H9 (cell line): ENCODE measurements around the gene FSHR. TPM values are rescaled to one million over a fixed set of nuclear protein-coding genes. Genes with fewer than 3 reads are reported as not detected.

Source experiments
- DNase-seq: peaks from one replicate; pipeline ENCODE4 v3.0.0-alpha.2; 2017
- H2AFZ ChIP-seq: one replicate; pipeline ENCODE4 v1.6.1; 2013; ENCODE audit warnings: mild to moderate bottlenecking, low read length, control low read depth, moderate library complexity
- H2AK5ac ChIP-seq: 2 replicates; pipeline ENCODE4 v1.6.1; 2013; ENCODE audit warnings: low read length, control low read depth, mixed read lengths; ENCODE audit not compliant: insufficient read length
- H2BK120ac ChIP-seq: one replicate; pipeline ENCODE4 v1.6.1; 2013; ENCODE audit warnings: low read depth, mild to moderate bottlenecking, low read length, control low read depth, inconsistent platforms; ENCODE audit not compliant: poor library complexity, severe bottlenecking
- H2BK12ac ChIP-seq: 2 replicates; pipeline ENCODE4 v1.6.1; 2013; ENCODE audit warnings: low read length, control low read depth, mixed read lengths, low read depth; ENCODE audit not compliant: insufficient read length
- H2BK15ac ChIP-seq: 2 replicates; pipeline ENCODE4 v1.6.1; 2013; ENCODE audit warnings: low read depth, low read length, control low read depth
- H2BK20ac ChIP-seq: one replicate; pipeline ENCODE4 v1.6.1; 2013; ENCODE audit warnings: low read depth, mild to moderate bottlenecking, low read length, control low read depth, inconsistent platforms; ENCODE audit not compliant: poor library complexity, severe bottlenecking
- H2BK5ac ChIP-seq: 2 replicates; pipeline ENCODE4 v1.6.1; 2013; ENCODE audit warnings: low read length, control low read depth, mixed read lengths; ENCODE audit not compliant: insufficient read length
- H3K14ac ChIP-seq: 2 replicates; pipeline ENCODE4 v1.6.1; 2013; ENCODE audit warnings: low read length, control low read depth; ENCODE audit not compliant: insufficient read depth
- H3K18ac ChIP-seq: 2 replicates; pipeline ENCODE4 v1.6.1; 2013; ENCODE audit warnings: low read depth, mild to moderate bottlenecking, mixed read lengths, low read length, control low read depth; ENCODE audit not compliant: insufficient read length
- H3K23ac ChIP-seq: 2 replicates; pipeline ENCODE4 v1.6.1; 2013; ENCODE audit warnings: low read length, control low read depth, mixed read lengths, low read depth; ENCODE audit not compliant: insufficient read length
- H3K23me2 ChIP-seq: 2 replicates; pipeline ENCODE4 v1.6.1; 2013; ENCODE audit warnings: low read depth, mild to moderate bottlenecking, mixed read lengths, low read length, control low read depth; ENCODE audit not compliant: insufficient read length, poor library complexity, severe bottlenecking
- H3K27ac ChIP-seq: 2 replicates; pipeline ENCODE4 v1.5.1; 2013; ENCODE audit warnings: low read length, control low read depth, mixed read lengths, low read depth; ENCODE audit not compliant: insufficient read length
- H3K27me3 ChIP-seq: 2 replicates; pipeline ENCODE4 v1.6.1; 2013; ENCODE audit warnings: low read length, control low read depth, inconsistent platforms; ENCODE audit not compliant: insufficient read depth
- H3K4ac ChIP-seq: 2 replicates; pipeline ENCODE4 v1.6.1; 2013; ENCODE audit warnings: low read depth, mild to moderate bottlenecking, control low read depth, inconsistent platforms, low read length, moderate library complexity
- H3K4me1 ChIP-seq: 2 replicates; pipeline ENCODE4 v1.6.1; 2013; ENCODE audit warnings: low read length, control low read depth, inconsistent platforms; ENCODE audit not compliant: insufficient read depth
- H3K4me2 ChIP-seq: 2 replicates; pipeline ENCODE4 v1.6.1; 2013; ENCODE audit warnings: low read length, control low read depth, mixed read lengths; ENCODE audit not compliant: insufficient read length, insufficient read depth
- H3K56ac ChIP-seq: 2 replicates; pipeline ENCODE4 v1.6.1; 2013; ENCODE audit warnings: low read depth, mild to moderate bottlenecking, mixed read lengths, low read length, control low read depth; ENCODE audit not compliant: insufficient read length
- H3K79me1 ChIP-seq: 2 replicates; pipeline ENCODE4 v1.6.1; 2013; ENCODE audit warnings: low read depth, mild to moderate bottlenecking, moderate library complexity, low read length, control low read depth, inconsistent platforms; ENCODE audit not compliant: insufficient read depth, poor library complexity, severe bottlenecking
- H3K79me2 ChIP-seq: 2 replicates; pipeline ENCODE4 v1.6.1; 2013; ENCODE audit warnings: low read length, control low read depth, inconsistent platforms; ENCODE audit not compliant: insufficient read depth
- H3K9ac ChIP-seq: 2 replicates; pipeline ENCODE4 v1.6.1; 2013; ENCODE audit warnings: low read length, control low read depth, mixed read lengths; ENCODE audit not compliant: insufficient read length; ENCODE audit errors: extremely low read depth
- H3K9me3 ChIP-seq: one replicate; pipeline ENCODE4 v1.6.1; 2013; ENCODE audit warnings: low read depth, low read length, inconsistent platforms; ENCODE audit not compliant: control insufficient read depth
- H3T11ph ChIP-seq: one replicate; pipeline ENCODE4 v1.6.1; 2013; ENCODE audit warnings: mild to moderate bottlenecking, low read length, control low read depth, inconsistent platforms
- H4K20me1 ChIP-seq: one replicate; pipeline ENCODE4 v1.6.1; 2013; ENCODE audit not compliant: control insufficient read depth, insufficient read length, insufficient read depth
- H4K5ac ChIP-seq: 2 replicates; pipeline ENCODE4 v1.6.1; 2013; ENCODE audit warnings: low read depth, mild to moderate bottlenecking, mixed read lengths, low read length, control low read depth; ENCODE audit not compliant: insufficient read length
- H4K8ac ChIP-seq: replicated peaks from 2 replicates; pipeline ENCODE4 v1.6.1; 2013; ENCODE audit warnings: low read length, control low read depth, mixed read lengths, low read depth; ENCODE audit not compliant: insufficient read length
- H4K91ac ChIP-seq: 2 replicates; pipeline ENCODE4 v1.6.1; 2013; ENCODE audit warnings: low read depth, mild to moderate bottlenecking, moderate library complexity, mixed read lengths, low read length, control low read depth; ENCODE audit not compliant: insufficient read length
- H3K27ac Mint-ChIP-seq, 3 experiments: 2 replicates in 2 of 3; 3 replicates in 1 of 3; pipeline ENCODE4 v1.8.0; 2020 to 2021; ENCODE audit warnings: mixed read lengths in 3 of 3, mild to moderate bottlenecking in 1 of 3, moderate library complexity in 1 of 3
- H3K27me3 Mint-ChIP-seq: 2 replicates; pipeline ENCODE4 v1.8.0; 2021; ENCODE audit warnings: low read depth, mild to moderate bottlenecking, moderate library complexity, mixed read lengths
- H3K36me3 Mint-ChIP-seq, 3 experiments: 2 replicates in 2 of 3; 3 replicates in 1 of 3; pipeline ENCODE4 v1.8.0; 2020 to 2021; ENCODE audit warnings: low read depth in 3 of 3, mixed read lengths in 3 of 3; ENCODE audit not compliant: insufficient read depth in 1 of 3
- H3K4me1 Mint-ChIP-seq, 2 experiments: 2 replicates each; pipeline ENCODE4 v1.8.0; 2020; ENCODE audit warnings: mixed read lengths in 2 of 2
- H3K4me3 Mint-ChIP-seq, 2 experiments: 2 replicates in 1 of 2; 3 replicates in 1 of 2; pipeline ENCODE4 v1.8.0; 2020 to 2021; ENCODE audit warnings: mild to moderate bottlenecking in 2 of 2, mixed read lengths in 2 of 2, moderate library complexity in 1 of 2
- H3K9me3 Mint-ChIP-seq, 2 experiments: 2 replicates in 1 of 2; 3 replicates in 1 of 2; pipeline ENCODE4 v1.8.0; 2020; ENCODE audit warnings: mild to moderate bottlenecking in 2 of 2, mixed read lengths in 2 of 2, moderate library complexity in 1 of 2
- CTCF ChIP-seq: fragments of 200-600 bp; sonication (generic); conservative IDR thresholded peaks from 3 replicates; pipeline ENCODE4 v1.8.0; 2021; ENCODE audit warnings: antibody characterized with exemption, mild to moderate bottlenecking
- total RNA-seq: library from RNA; stranded (reverse); gene quantifications from 2 replicates; pipeline ENCODE4 v1.2.1, GENCODE V29; 2021

FSHR gene
- total RNA-seq, 1 experiment from 2014 or later = not detected

DNA sequence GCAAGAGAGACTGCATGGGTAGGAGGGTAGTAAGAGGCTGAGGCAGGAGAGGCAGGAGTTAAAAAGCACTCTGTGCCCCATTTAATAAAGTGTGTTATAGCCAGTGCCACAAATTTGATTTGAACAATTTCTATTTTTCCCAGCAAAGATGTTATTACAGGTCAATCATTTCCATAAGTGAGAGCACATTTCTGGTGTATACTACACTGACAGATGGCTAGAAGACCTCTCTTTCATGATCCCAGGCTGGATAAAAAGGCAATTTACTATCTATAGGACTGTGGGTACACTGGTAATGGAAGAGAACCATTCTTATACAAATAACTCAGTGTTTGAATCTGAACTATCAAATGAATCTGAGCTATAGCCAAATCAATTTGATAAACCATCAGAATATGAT lies 176.2 kb downstream of the FSHR start:
- Histone ChIP-seq H3K9ac (no peak overlapping the region), H3K4ac (no peak overlapping the region), H3K4me1 (no peaks in the 10 kb centered on the region), H3K18ac (no peak overlapping the region), H3K56ac (no peak overlapping the region), H2BK15ac (no peak overlapping the region), H4K20me1 (no peaks in the 10 kb centered on the region), H3K79me1 (no peaks in the 10 kb centered on the region), H2AFZ (no peak overlapping the region), H2AK5ac (no peak overlapping the region), H2BK5ac (no peak overlapping the region), H3K27me3 (no peaks in the 10 kb centered on the region), H3K27ac (no peak overlapping the region), H3K14ac (no peak overlapping the region), H3K9me3 (no peaks in the 10 kb centered on the region), H3K4me2 (no peak overlapping the region), H4K5ac (no peak overlapping the region), H4K91ac (no peak overlapping the region), H4K8ac (no peak overlapping the region), H2BK20ac (no peak overlapping the region), H3K23me2 (no peaks in the 10 kb centered on the region), H2BK120ac (no peak overlapping the region), H2BK12ac (no peak overlapping the region), H3K79me2 (no peaks in the 10 kb centered on the region), H3K23ac (no peak overlapping the region), H3T11ph (no peak overlapping the region)
- H3K27me3 Mint-ChIP-seq = no peaks in the 10 kb centered on the region; the same call in 1 of the 2 replicates
- no peaks in the 10 kb centered on the region; a peak in 1 of 4 replicates for H3K4me1 Mint-ChIP-seq
- no peaks in the 10 kb centered on the region for H3K36me3 Mint-ChIP-seq
- no peak for DNase-seq
- no peak for TF ChIP-seq CTCF
- H3K4me3 Mint-ChIP-seq = no peak overlapping the region
- no peak overlapping the region; a peak in 1 of 7 replicates for H3K27ac Mint-ChIP-seq
- no peaks in the 10 kb centered on the region for H3K9me3 Mint-ChIP-seq
